ENCODE data around the gene SAE1. TPM values are rescaled to one million over a fixed set of nuclear protein-coding genes. Genes with fewer than 3 reads are reported as not detected.
A peak's percentile ranks its signal among the peaks of the same experiment; 100 is the strongest.

Gene SAE1
- total and polyA plus RNA-seq, 2 of the 4 experiments (the other 2 are of a cell fraction): 165 to 184 TPM

- Histone ChIP-seq H3K14ac (replicated peaks; ENCODE audit: low read depth, low read length) (peak overlapping the region; percentile 92), H2BK15ac (ENCODE audit: low read depth, low read length) (peak overlapping the region; percentile 25; the same call in 1 of the 3 replicates), H3K27me3 (ENCODE audit: control insufficient read depth, insufficient read depth, low read length) (no peaks in the 10 kb centered on the region), H3K56ac (ENCODE audit: extremely low read depth, insufficient read depth, low read length) (no peak overlapping the region), H3K4ac (ENCODE audit: low read depth, low read length) (peak overlapping the region; percentile 72), H2AK5ac (ENCODE audit: low read depth, low read length) (peak overlapping the region; percentile 99), H4K91ac (ENCODE audit: insufficient read depth, low read depth, low read length) (peak overlapping the region; percentile 78), H4K20me1 (ENCODE audit: insufficient read depth, low read length) (peaks cover 33% of the 10 kb centered on the region), H2BK5ac (ENCODE audit: low read depth, low read length, poor library complexity, severe bottlenecking) (peak overlapping the region; percentile 90), H4K5ac (ENCODE audit: low read depth, low read length) (0 out of 2 replicates have a peak overlapping the region, but pooled peaks have one; percentile 2), H2BK20ac (ENCODE audit: low read depth, low read length) (no peak overlapping the region), H3K23ac (ENCODE audit: low read depth, low read length) (peak overlapping the region; percentile 96), H3K9me3 (ENCODE audit: control insufficient read depth, insufficient read depth, low read length) (no peaks in the 10 kb centered on the region), H3K79me1 (ENCODE audit: low read depth in 1 of 2, low read length in 2 of 2) (peaks cover 10 to 50% of the 10 kb centered on the region in 2 experiments), H4K8ac (ENCODE audit: low read depth in 2 of 2, low read length in 2 of 2) (peak overlapping the region in 1 of 2 experiments; percentile 26; a peak in 1 of 4 replicates), H3K4me2 (ENCODE audit: low read depth, low read length) (peak overlapping the region; percentile 98), H3K4me1 (ENCODE audit: control insufficient read depth, insufficient read depth, low read length) (peaks cover 29% of the 10 kb centered on the region), H3K9ac (ENCODE audit: low read depth, low read length) (peak overlapping the region; percentile 97), H3K18ac (ENCODE audit: low read depth, low read length) (peak overlapping the region; percentile 55), H2AK9ac (replicated peaks; ENCODE audit: low read depth, low read length, poor library complexity) (peak overlapping the region; percentile 95), H2BK120ac (ENCODE audit: low read depth, low read length) (peak overlapping the region; percentile 46), H3K27ac (ENCODE audit: insufficient read depth, low read length) (peak overlapping the region; percentile 97), H3K9me1 (ENCODE audit: insufficient read depth, low read length) (peaks cover 21% of the 10 kb centered on the region), H3K4me3 (ENCODE audit: insufficient read depth, low read depth, low read length) (peak overlapping the region; percentile 96), H2AFZ (replicated peaks; ENCODE audit: low read length, poor library complexity) (peak overlapping the region; percentile 75), H3K36me3 (ENCODE audit: control insufficient read depth, insufficient read depth, low read length) (no peaks in the 10 kb centered on the region)
- WGBS, 2 experiments (ENCODE audit: extremely low coverage in 2 of 2, insufficient read length in 1 of 2): 2% methylated on average over 12 of the region's 84 CpGs; no CpG with 5 or more reads in 1 of the 2 experiments
- ChIA-PET POLR2A (ENCODE audit: unreplicated experiment) (no interaction called here), CTCF (interaction anchor here (1.1 kb wide), 1 partner anchor 14 kb away, joined by 4 read pairs; no protein-coding TSS in a partner anchor)
- DNase-seq: peak; percentile 18
- peak; percentile 0 for ATAC-seq (ENCODE audit: low read depth)
- in situ Hi-C loops (cut with MboI; ENCODE audit: low sequenced_read_pairs): no loop called here
- intact Hi-C loops (cut with micrococcal nuclease): loop anchor here (1.0 kb wide), 1 partner anchor 14 kb away; no protein-coding TSS in a partner anchor
- dilution Hi-C loops (cut with HindIII; ENCODE audit: low sequenced_read_pairs, unreplicated experiment): no loop called here
- BruUV-seq (replicated peaks): no TSS peak
- no peak for TF ChIP-seq POLR2A (IDR thresholded peaks at IDR 0.05; ENCODE audit: low read depth, low read length)
- TF ChIP-seq MXI1 (IDR thresholded peaks at IDR 0.05; ENCODE audit: borderline replicate concordance, low read depth, low read length): peak; percentile 60; the same call in 1 of the 2 replicates
- TF ChIP-seq SMC3 (IDR thresholded peaks at IDR 0.05; ENCODE audit: low read depth, low read length): peak; percentile 21; the same call in 1 of the 2 replicates
- TF ChIP-seq, protein P1, sequence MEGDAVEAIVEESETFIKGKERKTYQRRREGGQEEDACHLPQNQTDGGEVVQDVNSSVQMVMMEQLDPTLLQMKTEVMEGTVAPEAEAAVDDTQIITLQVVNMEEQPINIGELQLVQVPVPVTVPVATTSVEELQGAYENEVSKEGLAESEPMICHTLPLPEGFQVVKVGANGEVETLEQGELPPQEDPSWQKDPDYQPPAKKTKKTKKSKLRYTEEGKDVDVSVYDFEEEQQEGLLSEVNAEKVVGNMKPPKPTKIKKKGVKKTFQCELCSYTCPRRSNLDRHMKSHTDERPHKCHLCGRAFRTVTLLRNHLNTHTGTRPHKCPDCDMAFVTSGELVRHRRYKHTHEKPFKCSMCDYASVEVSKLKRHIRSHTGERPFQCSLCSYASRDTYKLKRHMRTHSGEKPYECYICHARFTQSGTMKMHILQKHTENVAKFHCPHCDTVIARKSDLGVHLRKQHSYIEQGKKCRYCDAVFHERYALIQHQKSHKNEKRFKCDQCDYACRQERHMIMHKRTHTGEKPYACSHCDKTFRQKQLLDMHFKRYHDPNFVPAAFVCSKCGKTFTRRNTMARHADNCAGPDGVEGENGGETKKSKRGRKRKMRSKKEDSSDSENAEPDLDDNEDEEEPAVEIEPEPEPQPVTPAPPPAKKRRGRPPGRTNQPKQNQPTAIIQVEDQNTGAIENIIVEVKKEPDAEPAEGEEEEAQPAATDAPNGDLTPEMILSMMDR (conservative IDR thresholded peaks at IDR 0.05; ENCODE audit: low read depth, low read length): peak; percentile 66
- TF ChIP-seq, protein P2, sequence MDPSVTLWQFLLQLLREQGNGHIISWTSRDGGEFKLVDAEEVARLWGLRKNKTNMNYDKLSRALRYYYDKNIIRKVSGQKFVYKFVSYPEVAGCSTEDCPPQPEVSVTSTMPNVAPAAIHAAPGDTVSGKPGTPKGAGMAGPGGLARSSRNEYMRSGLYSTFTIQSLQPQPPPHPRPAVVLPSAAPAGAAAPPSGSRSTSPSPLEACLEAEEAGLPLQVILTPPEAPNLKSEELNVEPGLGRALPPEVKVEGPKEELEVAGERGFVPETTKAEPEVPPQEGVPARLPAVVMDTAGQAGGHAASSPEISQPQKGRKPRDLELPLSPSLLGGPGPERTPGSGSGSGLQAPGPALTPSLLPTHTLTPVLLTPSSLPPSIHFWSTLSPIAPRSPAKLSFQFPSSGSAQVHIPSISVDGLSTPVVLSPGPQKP (IDR thresholded peaks at IDR 0.05; ENCODE audit: borderline replicate concordance, low read depth, low read length): no peak
- TF ChIP-seq RFX5 (IDR thresholded peaks at IDR 0.05; ENCODE audit: low read depth, low read length): no peak
- peak; percentile 21 for TF ChIP-seq RCOR1 (IDR thresholded peaks at IDR 0.05; ENCODE audit: insufficient replicate concordance, low read length)
- no peak for TF ChIP-seq FOS (IDR thresholded peaks at IDR 0.05; ENCODE audit: low read depth, low read length)
- no peak; the same call in 1 of the 2 replicates for TF ChIP-seq CHD1 (IDR thresholded peaks at IDR 0.05; ENCODE audit: low read depth, low read length)
- no peak for TF ChIP-seq CEBPB (IDR thresholded peaks at IDR 0.05; ENCODE audit: low read depth, low read length)
- TF ChIP-seq MAFK (IDR thresholded peaks at IDR 0.05; ENCODE audit: low read depth, low read length): no peak
- peak; percentile 79; the same call in 1 of the 2 replicates for TF ChIP-seq MAZ (IDR thresholded peaks at IDR 0.05; ENCODE audit: borderline replicate concordance, low read depth, low read length)
- TF ChIP-seq BHLHE40 (IDR thresholded peaks at IDR 0.05; ENCODE audit: low read depth, low read length): no peak
- no peak for TF ChIP-seq NFE2L2 (IDR thresholded peaks at IDR 0.05; ENCODE audit: low read depth, low read length)
- TF ChIP-seq RAD21 (IDR thresholded peaks at IDR 0.05; ENCODE audit: low read length): peak; percentile 18; the same call in 1 of the 2 replicates
These were observed 99.7 kb downstream of the SAE1 start for GRCh38 chr19:47230054-47230920.

All from IMR-90 (cell line).